GM23338 (cell line): ENCODE data around the gene CAMTA1. TPM values are rescaled to one million over a fixed set of nuclear protein-coding genes. Genes with fewer than 3 reads are reported as not detected.

ENCODE experiments used
- ATAC-seq: fragments of 200-7000 bp; cut with Tn5 transposase; 3 replicates; pipeline ENCODE4 v1.9.1; 2020
- DNase-seq: peaks from one replicate; pipeline ENCODE4 v3.0.0-alpha.2; 2015; ENCODE audit warnings: low spot score
- H2AFZ ChIP-seq: fragments of 200-600 bp; sonication (generic); 2 replicates; pipeline ENCODE4 v1.8.0; 2016; ENCODE audit warnings: antibody characterized with exemption, mild to moderate bottlenecking, moderate library complexity
- H3F3A ChIP-seq: fragments of 200-600 bp; sonication (generic); replicated peaks from 2 replicates; pipeline ENCODE4 v1.8.0; 2017; ENCODE audit warnings: antibody characterized with exemption, mixed run types, low read depth
- H3K27ac ChIP-seq: fragments of 200-600 bp; sonication (generic); 2 replicates; pipeline ENCODE4 v1.6.1; 2016; ENCODE audit warnings: low read depth
- H3K27me3 ChIP-seq: fragments of 200-600 bp; sonication (generic); 2 replicates; pipeline ENCODE4 v1.8.0; 2016; ENCODE audit warnings: mild to moderate bottlenecking, mixed run types, moderate library complexity; ENCODE audit not compliant: insufficient read depth
- H3K36me3 ChIP-seq: fragments of 200-600 bp; sonication (generic); 2 replicates; pipeline ENCODE4 v1.8.0; 2016; ENCODE audit warnings: mild to moderate bottlenecking; ENCODE audit not compliant: insufficient read depth
- H3K4me1 ChIP-seq: fragments of 200-600 bp; sonication (generic); 2 replicates; pipeline ENCODE4 v1.8.0; 2016; ENCODE audit warnings: mild to moderate bottlenecking, moderate library complexity; ENCODE audit not compliant: insufficient read depth
- H3K4me2 ChIP-seq: fragments of 200-600 bp; sonication (generic); 2 replicates; pipeline ENCODE4 v1.7.1; 2017; ENCODE audit warnings: mixed run types
- H3K4me3 ChIP-seq: fragments of 200-600 bp; sonication (generic); 2 replicates; pipeline ENCODE4 v1.6.1; 2016; ENCODE audit warnings: mixed run types
- H3K79me2 ChIP-seq: fragments of 200-600 bp; sonication (generic); replicated peaks from 2 replicates; pipeline ENCODE4 v1.8.0; 2017; ENCODE audit warnings: mild to moderate bottlenecking; ENCODE audit not compliant: insufficient read depth
- H3K9me2 ChIP-seq: fragments of 200-600 bp; sonication (generic); 2 replicates; pipeline ENCODE4 v1.8.0; 2017; ENCODE audit not compliant: insufficient read depth
- H4K20me1 ChIP-seq: fragments of 200-600 bp; sonication (generic); replicated peaks from 2 replicates; pipeline ENCODE4 v1.8.0; 2017; ENCODE audit warnings: mild to moderate bottlenecking; ENCODE audit not compliant: insufficient read depth
- H3K27ac Mint-ChIP-seq: 2 replicates; pipeline ENCODE4 v1.8.0; 2020; ENCODE audit warnings: inconsistent platforms, mild to moderate bottlenecking, moderate library complexity, mixed read lengths
- H3K27me3 Mint-ChIP-seq: 3 replicates; pipeline ENCODE4 v1.8.0; 2022; ENCODE audit warnings: low read depth, mild to moderate bottlenecking, moderate library complexity, mixed read lengths, inconsistent platforms; ENCODE audit not compliant: insufficient read depth, poor library complexity
- H3K36me3 Mint-ChIP-seq: 3 replicates; pipeline ENCODE4 v1.8.0; 2021; ENCODE audit warnings: low read depth, mild to moderate bottlenecking, inconsistent platforms, moderate library complexity, mixed read lengths
- H3K4me1 Mint-ChIP-seq: 3 replicates; pipeline ENCODE4 v1.8.0; 2020; ENCODE audit warnings: mild to moderate bottlenecking, inconsistent platforms, mixed read lengths
- H3K4me3 Mint-ChIP-seq: 3 replicates; pipeline ENCODE4 v1.8.0; 2021; ENCODE audit warnings: moderate library complexity, mild to moderate bottlenecking, inconsistent platforms, mixed read lengths
- H3K9me3 Mint-ChIP-seq: 3 replicates; pipeline ENCODE4 v1.8.0; 2020; ENCODE audit warnings: moderate library complexity, mild to moderate bottlenecking, inconsistent platforms, mixed read lengths
- CREB1 ChIP-seq: fragments of 250-450 bp; sonication (Bioruptor Pico); IDR thresholded peaks from 2 replicates; pipeline ENCODE4 v1.5.0; 2020; ENCODE audit warnings: low read depth, mild to moderate bottlenecking, moderate library complexity
- CTCF ChIP-seq, 2 experiments: fragments of 200-600 bp in 1 of 2; sonication (generic) in 1 of 2; conservative IDR thresholded peaks; 2 replicates each; pipeline versions ENCODE4 v1.5.1 to v1.6.1; 2016 to 2017; ENCODE audit warnings: antibody characterized with exemption in 2 of 2, low read depth in 2 of 2, mild to moderate bottlenecking in 2 of 2, moderate library complexity in 1 of 2
- ETS1 ChIP-seq: IDR thresholded peaks from 2 replicates; pipeline ENCODE4 v1.6.1; 2016; ENCODE audit warnings: antibody characterized with exemption
- EZH2 ChIP-seq: fragments of 200-600 bp; sonication (generic); IDR thresholded peaks from one replicate; pipeline ENCODE4 v1.8.0; 2017; ENCODE audit warnings: antibody characterized with exemption, mild to moderate bottlenecking, low read depth; ENCODE audit not compliant: unreplicated experiment
- EZH2phosphoT487 ChIP-seq: fragments of 200-600 bp; sonication (generic); IDR thresholded peaks from one replicate; pipeline ENCODE4 v1.8.1; 2018; ENCODE audit warnings: antibody characterized with exemption; ENCODE audit not compliant: unreplicated experiment
- JUNB ChIP-seq: IDR thresholded peaks from one replicate; pipeline ENCODE4 v1.6.1; 2016; ENCODE audit warnings: antibody characterized with exemption; ENCODE audit not compliant: unreplicated experiment
- NANOG ChIP-seq: IDR thresholded peaks from 2 replicates; pipeline ENCODE4 v1.6.1; 2016; ENCODE audit warnings: antibody characterized with exemption, borderline replicate concordance
- POLR2AphosphoS5 ChIP-seq: IDR thresholded peaks from 2 replicates; pipeline ENCODE4 v1.6.1; 2016; ENCODE audit warnings: antibody characterized with exemption, low read depth
- ZNF114 ChIP-seq: fragments of 250-450 bp; sonication (Bioruptor Pico); IDR thresholded peaks from 2 replicates; pipeline ENCODE4 v1.5.0; 2020; ENCODE audit warnings: mild to moderate bottlenecking, moderate library complexity
- ZNF331 ChIP-seq: fragments of 250-450 bp; sonication (Bioruptor Pico); IDR thresholded peaks from 2 replicates; pipeline ENCODE4 v1.5.0; 2020; ENCODE audit warnings: low read depth, mild to moderate bottlenecking, moderate library complexity
- ZNF462 ChIP-seq: fragments of 250-450 bp; sonication (Bioruptor Pico); IDR thresholded peaks from 2 replicates; pipeline ENCODE4 v1.5.0; 2020; ENCODE audit warnings: mild to moderate bottlenecking, moderate library complexity
- polyA plus RNA-seq: library from polyadenylated mRNA; unstranded; fragments of >200 nt; fragmentation: Nextera tagmentation; extraction: Ambion mirVana; gene quantifications from 2 replicates; pipeline ENCODE4 v1.2.1, GENCODE V29; 2016
- total RNA-seq: library from RNA; depleted of rRNA; stranded (reverse); fragments of >200 nt; shearing (Covaris generic); gene quantifications from 2 replicates; pipeline ENCODE4 v1.2.3, GENCODE V29; 2014
- TF ChIP-seq, protein P1 (sequence below): IDR thresholded peaks from one replicate; pipeline ENCODE4 v1.6.1; 2018; ENCODE audit warnings: antibody characterized with exemption; ENCODE audit not compliant: unreplicated experiment

Gene CAMTA1
- total and polyA plus RNA-seq, 2 experiments from 2014 or later: 115 to 519 TPM

DNA sequence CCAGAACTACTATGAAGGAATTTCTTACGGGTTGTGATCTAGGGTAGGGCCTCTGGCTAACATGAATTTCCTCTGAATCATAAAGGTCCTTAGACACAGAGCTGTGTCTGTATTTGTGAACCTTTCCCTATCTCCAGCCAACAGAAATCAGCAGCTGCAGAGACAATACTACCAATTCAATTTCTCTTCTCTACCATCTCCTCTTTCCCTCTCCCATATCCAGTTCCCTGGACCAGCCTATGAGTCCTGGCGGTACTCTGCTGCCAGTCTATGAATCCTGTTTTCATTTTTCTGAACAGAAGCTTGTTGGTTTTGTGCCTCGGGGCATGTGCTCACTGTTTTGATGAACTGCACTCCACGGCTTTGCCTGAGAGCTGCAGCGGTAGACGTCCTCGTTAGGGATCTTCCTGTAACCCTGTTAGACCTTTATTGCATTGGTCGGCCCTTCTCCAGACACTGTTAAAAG is 527.9 kb downstream of the CAMTA1 start:
- H3K79me2 ChIP-seq: no peaks in the 10 kb centered on the region
- peaks cover 3% of the 10 kb centered on the region; the same call in 1 of the 2 replicates for H3K9me2 ChIP-seq
- no peaks in the 10 kb centered on the region for H3K36me3 ChIP-seq
- no peak overlapping the region for H3K4me3 ChIP-seq
- DNase-seq (no peak), ATAC-seq (no peak)
- H3K4me1 Mint-ChIP-seq: no peaks in the 10 kb centered on the region; the same call in 2 of the 3 replicates
- H3K4me3 Mint-ChIP-seq: no peak overlapping the region
- no peak overlapping the region for H3K4me2 ChIP-seq
- peaks cover 2% of the 10 kb centered on the region; the same call in 1 of the 3 replicates for H3K9me3 Mint-ChIP-seq
- H3F3A ChIP-seq: no peaks in the 10 kb centered on the region
- peaks cover 1% of the 10 kb centered on the region; the same call in 1 of the 3 replicates for H3K36me3 Mint-ChIP-seq
- H2AFZ ChIP-seq: no peak overlapping the region
- no peaks in the 10 kb centered on the region for H3K4me1 ChIP-seq
- H3K27me3 ChIP-seq: no peaks in the 10 kb centered on the region
- TF ChIP-seq JUNB: no peak
- TF ChIP-seq CREB1: no peak
- TF ChIP-seq EZH2phosphoT487: no peak
- TF ChIP-seq ETS1: no peak
- TF ChIP-seq CTCF (conservative IDR thresholded peaks at IDR 0.05; ENCODE audit: low read depth in 2 of 2): no peak
- TF ChIP-seq POLR2AphosphoS5: no peak
- TF ChIP-seq, protein P1, sequence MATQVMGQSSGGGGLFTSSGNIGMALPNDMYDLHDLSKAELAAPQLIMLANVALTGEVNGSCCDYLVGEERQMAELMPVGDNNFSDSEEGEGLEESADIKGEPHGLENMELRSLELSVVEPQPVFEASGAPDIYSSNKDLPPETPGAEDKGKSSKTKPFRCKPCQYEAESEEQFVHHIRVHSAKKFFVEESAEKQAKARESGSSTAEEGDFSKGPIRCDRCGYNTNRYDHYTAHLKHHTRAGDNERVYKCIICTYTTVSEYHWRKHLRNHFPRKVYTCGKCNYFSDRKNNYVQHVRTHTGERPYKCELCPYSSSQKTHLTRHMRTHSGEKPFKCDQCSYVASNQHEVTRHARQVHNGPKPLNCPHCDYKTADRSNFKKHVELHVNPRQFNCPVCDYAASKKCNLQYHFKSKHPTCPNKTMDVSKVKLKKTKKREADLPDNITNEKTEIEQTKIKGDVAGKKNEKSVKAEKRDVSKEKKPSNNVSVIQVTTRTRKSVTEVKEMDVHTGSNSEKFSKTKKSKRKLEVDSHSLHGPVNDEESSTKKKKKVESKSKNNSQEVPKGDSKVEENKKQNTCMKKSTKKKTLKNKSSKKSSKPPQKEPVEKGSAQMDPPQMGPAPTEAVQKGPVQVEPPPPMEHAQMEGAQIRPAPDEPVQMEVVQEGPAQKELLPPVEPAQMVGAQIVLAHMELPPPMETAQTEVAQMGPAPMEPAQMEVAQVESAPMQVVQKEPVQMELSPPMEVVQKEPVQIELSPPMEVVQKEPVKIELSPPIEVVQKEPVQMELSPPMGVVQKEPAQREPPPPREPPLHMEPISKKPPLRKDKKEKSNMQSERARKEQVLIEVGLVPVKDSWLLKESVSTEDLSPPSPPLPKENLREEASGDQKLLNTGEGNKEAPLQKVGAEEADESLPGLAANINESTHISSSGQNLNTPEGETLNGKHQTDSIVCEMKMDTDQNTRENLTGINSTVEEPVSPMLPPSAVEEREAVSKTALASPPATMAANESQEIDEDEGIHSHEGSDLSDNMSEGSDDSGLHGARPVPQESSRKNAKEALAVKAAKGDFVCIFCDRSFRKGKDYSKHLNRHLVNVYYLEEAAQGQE: no peak
- TF ChIP-seq ZNF114: no peak
- no peak for TF ChIP-seq NANOG
- no peak for TF ChIP-seq ZNF462 (CRISPR knock-in tag)
- no peak for TF ChIP-seq ZNF331 (CRISPR knock-in tag)
- TF ChIP-seq EZH2: no peak
- peaks cover 3% of the 10 kb centered on the region for H3K27me3 Mint-ChIP-seq
- H3K27ac Mint-ChIP-seq: no peak overlapping the region
- no peak overlapping the region for H3K27ac ChIP-seq
- no peaks in the 10 kb centered on the region for H4K20me1 ChIP-seq
